Renal cortex interstitium (tissue), 11 donors: ENCODE data around the gene ADPRH. TPM values are rescaled to one million over a fixed set of nuclear protein-coding genes. Genes with fewer than 3 reads are reported as not detected.
A peak's percentile ranks its signal among the peaks of the same experiment; 100 is the strongest.
"Not testable (repeated sequence)": the region's sequence is repeated elsewhere in the genome, so short reads cannot be mapped to it uniquely, and the experiment has no call there.

ENCODE experiments used
- DNase-seq, 11 donors: peaks; one replicate each; pipeline ENCODE4 v3.0.0-alpha.2; 2013; ENCODE audit warnings: low read depth in 9 of 11, low spot score in 4 of 11; ENCODE audit errors: extremely low read depth in 1 of 11
- polyA plus RNA-seq, 3 donors: library from polyadenylated mRNA; unstranded; fragments of 120-200 nt; gene quantifications; one replicate each; pipeline ENCODE4 v1.2.1, GENCODE V29; 2013; ENCODE audit not compliant: insufficient read length in 3 of 3

ADPRH gene
- polyA plus RNA-seq, 3 donors, result 6.3 to 7.5 (median 7.0) TPM

- DNase-seq, result no peak
Observed at GRCh38 chr3:119555929-119556328, 23.4 kb upstream of the ADPRH start.

GRCh38 chr3:119557192-119557876, 22.0 kb upstream of the ADPRH start:
- DNase-seq, result no peak

- DNase-seq, result no peak
Observed at GRCh38 chr3:119557877-119558269, 21.4 kb upstream of the ADPRH start.

GRCh38 chr3:119558626-119559317, 20.5 kb upstream of the ADPRH start:
- no peak for DNase-seq

- DNase-seq, result no peak
Observed at GRCh38 chr3:119559441-119559963, 19.8 kb upstream of the ADPRH start, which contains the start of gene CD80. Gene CD80 (minus strand): TSS chr3:119559614. CDS start chr3:119557728, 1,886 bp downstream.

- DNase-seq, result no peak
Observed at GRCh38 chr3:119560160-119560559, 19.1 kb upstream of the ADPRH start.

- DNase-seq, result no peak
Observed at GRCh38 chr3:119562307-119562961, 16.9 kb upstream of the ADPRH start.

- not testable (repeated sequence) for DNase-seq
Observed at GRCh38 chr3:119563334-119563733, 16.0 kb upstream of the ADPRH start.

GRCh38 chr3:119569156-119569555, 10.1 kb upstream of the ADPRH start:
- DNase-seq, result no peak

GRCh38 chr3:119570229-119570628, 9.1 kb upstream of the ADPRH start:
- no peak for DNase-seq

- DNase-seq, result no peak
Observed at GRCh38 chr3:119571230-119571629, 8.1 kb upstream of the ADPRH start.

- DNase-seq, result no peak
Observed at GRCh38 chr3:119571688-119572087, 7.6 kb upstream of the ADPRH start.

- DNase-seq, result no peak
Observed at GRCh38 chr3:119575507-119575906, 3.8 kb upstream of the ADPRH start.

- DNase-seq, result peak in 5 of 11 donors; percentile 8 to 70 (median 37)
Observed at GRCh38 chr3:119580067-119580760, 922 bp downstream of the ADPRH start.

GRCh38 chr3:119582178-119582577, 2.9 kb downstream of the ADPRH start:
- DNase-seq, result no peak

- no peak for DNase-seq
Observed at GRCh38 chr3:119585208-119585607, 5.9 kb downstream of the ADPRH start.

GRCh38 chr3:119585856-119586570, 6.7 kb downstream of the ADPRH start:
- no peak for DNase-seq

- no peak for DNase-seq
Observed at GRCh38 chr3:119586733-119587172, 7.5 kb downstream of the ADPRH start.

- no peak for DNase-seq
Observed at GRCh38 chr3:119588112-119588511, 8.8 kb downstream of the ADPRH start.
